ENCODE results near the gene GON4L. TPM values are rescaled to one million over a fixed set of nuclear protein-coding genes. Genes with fewer than 3 reads are reported as not detected.
"Not testable (repeated sequence)": the region's sequence is repeated elsewhere in the genome, so short reads cannot be mapped to it uniquely, and the experiment has no call there.

Gene GON4L
- total RNA-seq, 6 experiments from 2014 or later = 10.7 to 23.2 (median 20.1) TPM

- H3K4me1 ChIP-seq = no peaks in the 10 kb centered on the region
- no peak overlapping the region for H3K4me3 ChIP-seq
- peak; percentile 91 to 99 (median 96) for ATAC-seq
- peaks cover 0 to 42% (median 10%) of the 10 kb centered on the region in 4 donors for H3K36me3 ChIP-seq
- TF ChIP-seq CTCF (IDR thresholded peaks at IDR 0.05) (peak; percentile 70 to 76 (median 73)), POLR2A (IDR thresholded peaks at IDR 0.05) (no peak)
- H3K27me3 ChIP-seq = no peaks in the 10 kb centered on the region
- DNase-seq = peak in 2 of 3 donors; percentile 22 to 62
- no peak overlapping the region for H3K27ac ChIP-seq
- H3K9me3 ChIP-seq = no peaks in the 10 kb centered on the region
- WGBS (ENCODE audit: insufficient coverage, low coverage, low lambda C conversion rate, missing lambda C conversion rate) = 43% methylated on average over 9 of the region's 12 CpGs
- intact Hi-C loops (cut with DNase I) = no loop called here
Observed at GRCh38 chr1:155729031-155729898, 127.7 kb downstream of the GON4L start.

GRCh38 chr1:155725142-155725541 lies 131.9 kb downstream of the GON4L start:
- ATAC-seq (no peak), DNase-seq (no peak)
- TF ChIP-seq CTCF (IDR thresholded peaks at IDR 0.05) = no peak
- TF ChIP-seq POLR2A (IDR thresholded peaks at IDR 0.05) = no peak
- intact Hi-C loops (cut with DNase I) = no loop called here
- no peaks in the 10 kb centered on the region for H3K9me3 ChIP-seq
- H3K4me3 ChIP-seq = no peak overlapping the region
- WGBS (ENCODE audit: insufficient coverage, low coverage, low lambda C conversion rate, missing lambda C conversion rate) = 83% methylated on average over 3 of the region's 3 CpGs
- no peaks in the 10 kb centered on the region for H3K4me1 ChIP-seq
- no peaks in the 10 kb centered on the region for H3K27me3 ChIP-seq
- peaks cover 0 to 28% (median 2%) of the 10 kb centered on the region in 4 donors for H3K36me3 ChIP-seq
- H3K27ac ChIP-seq = no peak overlapping the region

DNA sequence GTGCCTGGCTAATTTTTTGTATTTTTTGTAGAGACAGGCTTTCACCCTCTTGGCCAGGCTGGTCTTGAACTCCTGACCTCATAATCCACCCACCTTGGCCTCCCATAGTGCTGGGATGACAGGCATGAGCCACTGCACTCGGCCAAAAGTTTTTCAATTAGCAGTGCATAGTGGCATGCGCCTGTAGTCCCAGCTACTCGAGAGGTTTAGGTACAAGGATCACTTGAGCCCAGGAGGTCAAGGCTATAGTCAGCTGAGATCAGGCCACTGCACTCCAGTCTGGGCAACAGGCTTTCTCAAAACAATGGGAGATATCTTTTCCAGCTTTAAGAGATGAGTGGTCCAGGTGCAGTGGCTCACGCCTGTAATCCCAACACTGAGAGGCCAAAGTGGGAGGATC lies 137.3 kb downstream of the GON4L start:
- Histone ChIP-seq H3K4me1 (no peaks in the 10 kb centered on the region), H3K4me3 (no peak overlapping the region), H3K36me3 (peaks cover 0 to 14% (median under 1%) of the 10 kb centered on the region in 4 donors), H3K27me3 (no peaks in the 10 kb centered on the region), H3K27ac (no peak overlapping the region), H3K9me3 (no peaks in the 10 kb centered on the region)
- WGBS (ENCODE audit: insufficient coverage, low coverage, low lambda C conversion rate, missing lambda C conversion rate) = 77% methylated on average over 3 of the region's 4 CpGs
- intact Hi-C loops (cut with DNase I) = no loop called here
- no peak for ATAC-seq
- no peak for TF ChIP-seq CTCF (IDR thresholded peaks at IDR 0.05)
- TF ChIP-seq POLR2A (IDR thresholded peaks at IDR 0.05) = no peak
- DNase-seq = no peak

DNA sequence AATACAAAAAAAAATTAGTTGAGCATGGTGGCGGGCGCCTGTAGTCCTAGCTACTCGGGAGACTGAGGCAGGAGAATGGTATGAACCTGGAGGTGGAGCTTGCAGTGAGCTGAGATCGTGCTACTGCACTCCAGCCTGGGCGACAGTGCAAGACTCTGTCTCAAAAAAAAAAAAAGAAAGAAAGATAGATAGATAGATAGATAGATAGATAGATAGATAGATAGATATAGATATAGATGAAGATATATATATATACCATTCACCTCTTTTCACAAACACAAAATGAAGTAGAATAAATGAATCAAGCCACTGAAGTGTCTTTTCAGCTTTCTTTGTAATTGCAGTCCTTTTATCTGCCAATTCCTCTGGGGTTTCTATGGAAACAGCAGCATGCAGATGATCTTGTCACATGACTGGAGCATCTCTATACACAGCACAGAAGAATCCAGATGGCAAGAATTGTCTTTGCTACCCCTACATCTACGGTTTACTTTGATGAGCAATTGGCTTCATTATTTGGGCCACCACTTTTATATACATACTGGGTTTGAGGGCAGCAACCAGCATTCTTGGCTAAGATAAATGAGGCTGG lies 138.4 kb downstream of the GON4L start:
- H3K4me3 ChIP-seq; H3K27me3 ChIP-seq; DNase-seq; H3K4me1 ChIP-seq; H3K27ac ChIP-seq; intact Hi-C loops (cut with DNase I); ATAC-seq; H3K9me3 ChIP-seq: not testable (repeated sequence)
- 96% methylated on average over 6 of the region's 6 CpGs for WGBS (ENCODE audit: insufficient coverage, low coverage, low lambda C conversion rate, missing lambda C conversion rate)
- H3K36me3 ChIP-seq = peaks cover 0 to 14% (median under 1%) of the 10 kb centered on the region in 4 donors

- H3K36me3 ChIP-seq = peaks cover 0 to 9% (median under 1%) of the 10 kb centered on the region in 4 donors
- no peak for DNase-seq
- no peaks in the 10 kb centered on the region for H3K27me3 ChIP-seq
- 95% methylated on average over 5 of the region's 7 CpGs for WGBS (ENCODE audit: insufficient coverage, low coverage, low lambda C conversion rate, missing lambda C conversion rate)
- no peak for TF ChIP-seq POLR2A (IDR thresholded peaks at IDR 0.05)
- no peak for TF ChIP-seq CTCF (IDR thresholded peaks at IDR 0.05)
- H3K9me3 ChIP-seq = no peaks in the 10 kb centered on the region
- H3K4me3 ChIP-seq = no peak overlapping the region
- ATAC-seq = peak in 1 of 4 donors; percentile 18
- no peak overlapping the region for H3K27ac ChIP-seq
- intact Hi-C loops (cut with DNase I) = no loop called here
- H3K4me1 ChIP-seq = no peaks in the 10 kb centered on the region
Observed at GRCh38 chr1:155717041-155717440, 140.0 kb downstream of the GON4L start.
